GM23338 (cell line): ENCODE measurements around the gene MEGF8.

Source experiments
- CREB1 ChIP-seq: fragments of 250-450 bp; sonication (Bioruptor Pico); IDR thresholded peaks from 2 replicates; pipeline ENCODE4 v1.5.0; 2020; ENCODE audit warnings: low read depth, mild to moderate bottlenecking, moderate library complexity
- EZH2 ChIP-seq: fragments of 200-600 bp; sonication (generic); IDR thresholded peaks from one replicate; pipeline ENCODE4 v1.8.0; 2017; ENCODE audit warnings: antibody characterized with exemption, mild to moderate bottlenecking, low read depth; ENCODE audit not compliant: unreplicated experiment
- POLR2AphosphoS5 ChIP-seq: IDR thresholded peaks from 2 replicates; pipeline ENCODE4 v1.6.1; 2016; ENCODE audit warnings: antibody characterized with exemption, low read depth
- REST ChIP-seq: IDR thresholded peaks from one replicate; pipeline ENCODE4 v1.6.1; 2018; ENCODE audit warnings: antibody characterized with exemption; ENCODE audit not compliant: unreplicated experiment
- TF ChIP-seq, protein P1 (sequence below), 2 experiments: fragments of 200-600 bp in 1 of 2; sonication (generic) in 1 of 2; conservative IDR thresholded peaks; 2 replicates each; pipeline versions ENCODE4 v1.5.1 to v1.6.1; 2016 to 2017; ENCODE audit warnings: antibody characterized with exemption in 2 of 2, low read depth in 2 of 2, mild to moderate bottlenecking in 2 of 2, moderate library complexity in 1 of 2

GRCh38 chr19:42375415-42376176, 50.2 kb downstream of the MEGF8 start:
- TF ChIP-seq, protein P1, sequence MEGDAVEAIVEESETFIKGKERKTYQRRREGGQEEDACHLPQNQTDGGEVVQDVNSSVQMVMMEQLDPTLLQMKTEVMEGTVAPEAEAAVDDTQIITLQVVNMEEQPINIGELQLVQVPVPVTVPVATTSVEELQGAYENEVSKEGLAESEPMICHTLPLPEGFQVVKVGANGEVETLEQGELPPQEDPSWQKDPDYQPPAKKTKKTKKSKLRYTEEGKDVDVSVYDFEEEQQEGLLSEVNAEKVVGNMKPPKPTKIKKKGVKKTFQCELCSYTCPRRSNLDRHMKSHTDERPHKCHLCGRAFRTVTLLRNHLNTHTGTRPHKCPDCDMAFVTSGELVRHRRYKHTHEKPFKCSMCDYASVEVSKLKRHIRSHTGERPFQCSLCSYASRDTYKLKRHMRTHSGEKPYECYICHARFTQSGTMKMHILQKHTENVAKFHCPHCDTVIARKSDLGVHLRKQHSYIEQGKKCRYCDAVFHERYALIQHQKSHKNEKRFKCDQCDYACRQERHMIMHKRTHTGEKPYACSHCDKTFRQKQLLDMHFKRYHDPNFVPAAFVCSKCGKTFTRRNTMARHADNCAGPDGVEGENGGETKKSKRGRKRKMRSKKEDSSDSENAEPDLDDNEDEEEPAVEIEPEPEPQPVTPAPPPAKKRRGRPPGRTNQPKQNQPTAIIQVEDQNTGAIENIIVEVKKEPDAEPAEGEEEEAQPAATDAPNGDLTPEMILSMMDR (conservative IDR thresholded peaks at IDR 0.05; ENCODE audit: low read depth in 2 of 2) = no peak
- TF ChIP-seq POLR2AphosphoS5 = no peak
- TF ChIP-seq CREB1 (CRISPR knock-in tag) = no peak
- TF ChIP-seq EZH2 = no peak
- no peak for TF ChIP-seq REST
